GM18502 (cell line): Measurements from ENCODE around the gene CYP2B6.
"Not testable (repeated sequence)": the region's sequence is repeated elsewhere in the genome, so short reads cannot be mapped to it uniquely, and the experiment has no call there.

Source experiments
- ATAC-seq: cut with Tn5 transposase; IDR thresholded peaks from one replicate; pipeline ENCODE4 v1.9.1; 2021; ENCODE audit warnings: mild to moderate bottlenecking; ENCODE audit not compliant: unreplicated experiment, poor library complexity

Gene CYP2B6

DNA sequence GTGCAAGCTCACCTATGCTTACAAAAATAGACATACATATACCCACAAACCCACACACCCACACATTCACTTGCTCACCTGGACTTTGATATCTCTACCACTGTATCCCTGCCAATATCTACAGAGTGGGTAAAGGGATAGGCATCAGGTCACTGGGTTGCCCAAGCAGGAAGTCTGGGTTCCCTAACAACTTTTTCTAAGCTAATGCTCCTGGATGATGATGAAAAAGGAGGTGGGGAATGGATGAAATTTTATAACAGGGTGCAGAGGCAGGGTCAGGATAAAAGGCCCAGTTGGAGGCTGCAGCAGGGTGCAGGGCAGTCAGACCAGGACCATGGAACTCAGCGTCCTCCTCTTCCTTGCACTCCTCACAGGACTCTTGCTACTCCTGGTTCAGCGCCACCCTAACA lies at the start of gene CYP2B6:
Gene CYP2B6, plus strand, starts transcription at position 311 of the 410 bp plus-strand sequence. Its CDS starts 24 bp downstream, at position 335.
- ATAC-seq: no peak

DNA sequence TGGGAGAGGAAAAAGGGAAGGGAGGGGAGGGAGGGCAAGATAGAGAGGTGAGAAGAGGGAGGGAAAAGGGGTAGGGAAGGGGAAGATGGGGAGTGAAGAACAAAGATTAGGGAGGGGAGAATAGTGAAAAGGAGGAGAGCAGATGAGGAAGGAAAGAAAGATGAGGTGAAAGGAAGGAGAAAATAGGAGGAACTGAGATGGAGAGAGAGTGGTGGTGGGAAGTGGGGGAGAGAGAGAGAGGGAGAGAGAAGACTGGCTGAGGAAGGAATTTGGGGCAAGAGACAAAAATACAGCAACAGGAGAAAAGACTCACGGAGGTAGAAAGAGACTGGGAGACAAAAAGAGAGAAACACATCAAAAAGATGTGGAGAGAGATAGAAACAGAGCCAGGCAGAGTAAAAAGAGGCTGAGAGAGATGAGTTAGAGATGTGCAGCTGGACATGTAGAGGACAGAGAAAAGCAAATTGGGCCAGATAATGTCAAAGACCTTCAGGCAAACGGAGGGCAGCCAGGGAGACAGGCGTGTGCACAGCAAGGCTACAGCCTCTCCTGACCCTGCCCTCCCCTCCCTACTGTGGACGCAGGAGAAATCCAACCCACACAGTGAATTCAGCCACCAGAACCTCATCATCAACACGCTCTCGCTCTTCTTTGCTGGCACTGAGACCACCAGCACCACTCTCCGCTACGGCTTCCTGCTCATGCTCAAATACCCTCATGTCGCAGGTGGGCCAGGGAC lies 49.4 kb upstream of the CYP2B6 start:
- no peak for ATAC-seq

DNA sequence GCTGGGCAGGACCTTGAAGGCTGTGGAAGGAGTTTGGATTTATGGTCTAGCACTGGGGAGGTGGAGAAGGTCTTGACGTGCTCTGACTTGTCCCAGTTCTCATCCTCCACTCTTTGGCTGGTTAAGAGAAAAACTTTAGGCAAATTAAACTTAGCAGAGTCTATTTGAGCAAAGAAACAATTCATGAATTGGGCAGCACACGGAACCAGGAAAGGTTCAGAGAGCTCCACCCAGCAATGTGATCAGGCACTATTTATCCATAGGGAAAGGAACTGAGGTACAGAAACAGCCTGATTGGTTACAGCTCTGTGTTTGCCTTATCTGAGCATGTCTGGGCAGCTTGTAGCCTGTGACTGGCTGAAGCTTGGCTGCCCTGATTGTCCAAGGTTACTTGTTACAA lies 45.4 kb upstream of the CYP2B6 start:
- no peak for ATAC-seq

DNA sequence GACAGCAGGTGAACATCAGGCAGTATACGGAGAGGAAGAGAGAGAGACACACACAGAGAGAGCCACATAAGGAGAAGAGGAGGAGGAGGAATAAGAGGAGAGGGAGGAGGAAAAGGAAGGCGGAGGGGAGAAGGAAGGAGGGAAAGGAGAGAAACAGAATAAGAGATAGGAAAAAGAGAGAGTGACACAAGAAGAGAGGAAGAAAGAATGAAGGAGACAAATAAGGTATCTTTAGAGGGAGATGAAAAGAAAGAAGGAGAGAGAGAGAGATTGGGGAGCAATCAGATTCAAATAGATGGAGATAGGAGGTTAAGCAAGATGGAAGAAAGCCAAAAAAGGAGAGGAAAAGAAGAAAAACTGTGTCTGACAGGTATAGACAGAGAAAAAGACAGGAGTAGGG lies 44.0 kb upstream of the CYP2B6 start:
- ATAC-seq: no peak

DNA sequence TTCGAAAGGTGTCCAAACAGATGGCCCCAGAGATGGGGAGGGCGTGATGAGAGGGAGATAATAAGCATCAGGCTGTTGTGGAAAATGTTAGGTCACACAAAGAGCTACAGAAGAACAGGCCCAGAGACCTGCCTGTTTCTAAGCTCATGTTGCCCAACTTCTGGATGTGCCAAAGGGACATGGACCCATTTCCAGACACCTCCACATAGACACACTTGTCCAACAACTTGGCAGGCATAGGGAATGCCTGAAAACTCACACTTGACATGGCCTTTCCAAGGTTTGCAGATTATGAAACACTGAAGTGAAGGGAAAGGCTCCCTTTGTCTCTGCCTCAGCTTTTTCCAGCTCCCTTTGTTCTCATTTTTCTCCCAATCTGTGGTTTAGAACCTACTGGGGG lies 43.5 kb upstream of the CYP2B6 start:
- no peak for ATAC-seq

DNA sequence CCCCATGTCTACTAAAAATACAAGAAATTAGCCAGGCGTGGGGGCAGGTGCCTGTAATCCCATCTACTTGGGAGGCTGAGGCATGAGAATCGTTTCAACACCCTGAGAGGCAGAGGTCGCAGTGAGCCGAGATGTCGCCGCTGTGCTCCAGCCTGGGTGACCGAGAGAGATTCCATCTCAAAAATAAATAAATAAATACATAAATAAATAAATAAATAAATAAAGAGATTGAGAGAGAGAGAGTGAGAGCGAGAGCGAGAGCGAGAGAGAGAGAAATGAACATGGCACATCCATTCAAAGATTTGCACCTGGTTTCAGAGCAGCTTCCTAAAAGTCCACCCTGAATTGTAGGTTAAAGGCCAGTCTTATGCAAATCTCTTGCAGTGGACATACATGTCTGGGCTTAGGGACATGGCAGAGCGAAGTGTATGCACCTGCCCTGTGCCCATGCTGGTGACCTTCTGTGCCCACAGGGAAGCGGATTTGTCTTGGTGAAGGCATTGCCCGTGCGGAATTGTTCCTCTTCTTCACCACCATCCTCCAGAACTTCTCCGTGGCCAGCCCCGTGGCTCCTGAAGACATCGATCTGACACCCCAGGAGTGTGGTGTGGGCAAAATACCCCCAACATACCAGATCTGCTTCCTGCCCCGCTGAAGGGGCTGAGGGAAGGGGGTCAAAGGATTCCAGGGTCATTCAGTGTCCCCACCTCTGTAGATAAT lies 42.3 kb upstream of the CYP2B6 start:
- ATAC-seq: no peak

DNA sequence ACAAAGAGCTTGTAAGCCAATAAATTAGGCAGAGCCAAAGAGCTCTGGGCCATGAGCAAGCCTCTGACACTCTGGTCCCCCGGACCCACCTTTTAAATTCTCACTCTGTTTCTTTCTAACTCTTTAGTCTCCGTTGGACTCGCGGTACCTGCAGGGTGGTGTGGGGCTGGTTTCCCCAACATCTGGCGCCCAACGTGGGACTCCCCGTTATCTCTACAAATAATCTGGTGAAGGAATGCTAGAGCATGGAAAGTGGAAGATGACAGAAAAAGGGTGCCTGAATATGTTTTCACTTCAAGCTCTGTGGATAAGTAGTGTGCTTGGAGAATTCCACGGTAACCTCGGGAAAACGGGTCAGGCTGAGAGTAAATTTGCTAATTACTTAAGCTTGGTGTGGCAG lies 36.5 kb upstream of the CYP2B6 start:
- no peak for ATAC-seq

DNA sequence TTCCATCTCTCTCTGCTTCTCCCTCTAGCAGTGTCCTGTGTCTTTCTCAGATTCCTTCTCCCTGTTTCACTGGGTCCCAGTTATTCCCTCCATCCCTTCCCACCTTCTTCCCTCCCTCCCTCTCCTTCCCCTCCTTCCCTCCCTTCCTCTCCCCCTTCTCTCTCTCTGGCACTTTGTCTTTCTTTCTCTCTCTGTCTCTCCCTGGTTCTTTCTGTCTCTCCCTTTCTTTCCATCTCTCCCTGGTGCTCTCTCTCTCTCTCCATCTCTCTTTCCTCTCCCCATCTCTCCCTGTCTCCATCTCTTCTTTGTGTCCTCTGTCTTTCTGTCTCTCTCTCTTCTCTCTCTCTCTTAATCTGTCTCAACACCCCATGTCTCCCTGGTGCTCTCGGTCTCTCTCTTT lies 31.7 kb upstream of the CYP2B6 start:
- ATAC-seq: no peak

DNA sequence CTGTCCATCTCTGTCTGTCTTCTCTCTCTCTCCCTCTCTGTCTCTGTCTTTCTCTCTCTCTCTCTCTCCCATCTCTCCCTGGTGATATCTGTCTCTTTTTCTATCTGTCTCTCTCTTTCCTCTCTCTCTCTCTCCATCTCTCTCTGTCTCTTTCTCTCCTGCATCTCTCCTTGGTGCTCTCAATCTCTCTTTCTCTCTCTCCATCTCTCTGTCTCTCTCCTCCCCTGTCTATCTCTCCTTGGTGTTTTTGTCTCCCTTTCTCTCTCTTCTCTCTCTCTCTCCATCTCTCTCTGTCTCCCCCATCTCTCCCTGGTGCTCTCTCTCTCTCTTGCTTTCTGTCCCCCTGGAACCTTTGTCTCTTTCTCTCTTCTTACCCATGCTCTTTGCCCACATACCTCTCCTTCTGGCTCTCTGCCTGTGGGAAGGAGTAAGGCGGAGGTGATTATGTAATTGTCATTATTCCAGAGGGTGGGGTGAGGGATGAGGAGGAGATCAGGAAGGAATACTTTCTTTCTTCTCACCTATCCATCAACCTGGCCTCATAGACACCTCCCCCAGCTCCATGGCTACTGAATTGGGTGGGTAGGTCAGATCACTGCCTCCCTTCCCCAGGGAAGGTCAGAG lies 30.9 kb upstream of the CYP2B6 start:
- ATAC-seq: no peak

DNA sequence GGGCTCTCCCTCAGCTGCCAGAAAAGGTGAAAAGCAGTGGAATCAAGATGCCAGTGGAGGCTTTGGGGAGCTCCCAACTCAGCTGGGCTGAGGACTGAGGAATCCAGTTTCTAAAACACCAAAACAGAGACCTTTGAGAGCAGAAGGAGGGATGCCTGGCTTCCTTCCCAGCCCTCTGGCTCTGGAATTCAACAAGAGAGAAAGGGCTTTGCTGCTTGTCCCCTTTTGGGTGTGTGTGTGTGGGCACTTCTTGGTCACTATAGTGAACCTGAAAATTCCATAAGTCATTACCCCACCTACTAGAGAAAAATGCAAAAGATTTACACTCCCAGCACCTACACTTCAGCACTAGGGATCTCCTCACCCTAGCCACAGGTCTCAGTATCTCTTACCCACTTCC lies 30.3 kb upstream of the CYP2B6 start:
- ATAC-seq: no peak

DNA sequence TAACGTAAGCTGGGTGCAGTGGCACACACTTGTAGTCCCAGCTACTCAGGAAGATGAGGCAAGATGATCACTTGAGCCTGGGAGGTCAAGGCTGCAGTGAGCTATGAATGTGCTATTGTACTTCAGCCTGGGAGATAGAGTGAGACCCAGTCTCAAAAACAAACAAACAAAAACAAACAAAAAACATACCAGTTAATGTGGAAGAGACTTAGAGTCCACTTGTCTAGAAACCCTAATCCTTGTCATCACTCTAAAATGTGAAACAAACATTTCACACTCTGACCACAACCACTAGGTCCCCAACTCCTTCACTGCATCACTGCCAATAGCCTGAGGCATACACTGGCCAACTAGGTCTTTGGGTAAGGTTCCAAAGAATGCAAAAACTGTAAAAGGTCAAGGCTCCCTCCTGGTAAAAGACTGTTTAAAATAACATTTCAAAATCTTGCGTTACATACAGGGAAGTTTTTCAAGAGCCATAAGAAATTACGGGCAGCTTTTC lies 28.6 kb upstream of the CYP2B6 start:
- ATAC-seq: no peak

DNA sequence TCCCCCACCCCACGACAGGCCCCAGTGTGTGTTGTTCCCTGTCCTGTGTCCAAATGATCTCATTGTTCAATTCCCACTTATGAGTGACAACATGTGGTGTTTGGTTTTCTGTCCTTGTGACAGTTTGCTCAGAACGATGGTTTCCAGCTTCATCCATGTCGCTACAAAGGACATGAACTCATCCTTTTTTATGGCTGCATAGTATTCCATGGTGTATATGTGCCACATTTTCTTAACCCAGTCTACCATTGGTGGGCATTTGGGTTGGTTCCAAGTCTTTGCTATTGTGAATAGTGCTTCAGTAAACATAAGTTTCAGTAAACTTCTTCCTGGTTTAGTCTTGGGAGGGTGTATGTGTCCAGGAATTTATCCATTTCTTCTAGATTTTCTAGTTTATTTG lies 26.7 kb upstream of the CYP2B6 start:
- ATAC-seq: not testable (repeated sequence)

DNA sequence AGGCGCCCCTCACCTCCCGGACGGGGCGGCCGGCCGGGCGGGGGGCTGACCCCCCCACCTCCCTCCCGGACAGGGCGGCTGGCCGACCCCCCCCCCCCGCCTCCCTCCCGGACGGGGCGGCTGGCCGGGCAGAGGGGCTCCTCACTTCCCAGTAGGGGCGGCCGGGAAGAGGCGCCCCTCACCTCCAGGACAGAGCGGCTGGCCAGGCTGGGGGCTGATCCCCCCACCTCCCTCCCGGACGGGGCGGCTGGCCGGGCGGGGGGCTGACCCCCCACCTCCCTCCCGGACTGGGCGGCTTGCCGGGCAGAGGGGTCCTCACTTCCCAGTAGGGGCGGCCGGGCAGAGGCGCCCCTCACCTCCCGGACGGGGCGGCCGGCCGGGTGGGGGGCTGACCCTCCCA lies 25.7 kb upstream of the CYP2B6 start:
- not testable (repeated sequence) for ATAC-seq

DNA sequence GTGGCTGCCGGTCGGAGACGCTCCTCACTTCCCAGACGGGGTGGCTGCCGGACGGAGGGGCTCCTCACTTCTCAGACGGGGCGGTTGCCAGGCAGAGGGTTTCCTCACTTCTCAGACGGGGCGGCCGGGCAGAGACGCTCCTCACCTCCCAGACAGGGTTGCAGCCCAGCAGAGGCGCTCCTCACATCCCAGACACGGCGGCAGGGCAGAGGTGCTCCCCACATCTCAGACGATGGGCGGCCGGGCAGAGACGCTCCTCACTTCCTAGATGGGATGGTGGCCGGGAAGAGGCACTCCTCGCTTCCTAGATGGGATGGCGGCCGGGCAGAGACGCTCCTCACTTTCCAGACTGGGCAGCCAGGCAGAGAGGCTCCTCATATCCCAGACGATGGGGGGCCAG lies 24.5 kb upstream of the CYP2B6 start:
- not testable (repeated sequence) for ATAC-seq

DNA sequence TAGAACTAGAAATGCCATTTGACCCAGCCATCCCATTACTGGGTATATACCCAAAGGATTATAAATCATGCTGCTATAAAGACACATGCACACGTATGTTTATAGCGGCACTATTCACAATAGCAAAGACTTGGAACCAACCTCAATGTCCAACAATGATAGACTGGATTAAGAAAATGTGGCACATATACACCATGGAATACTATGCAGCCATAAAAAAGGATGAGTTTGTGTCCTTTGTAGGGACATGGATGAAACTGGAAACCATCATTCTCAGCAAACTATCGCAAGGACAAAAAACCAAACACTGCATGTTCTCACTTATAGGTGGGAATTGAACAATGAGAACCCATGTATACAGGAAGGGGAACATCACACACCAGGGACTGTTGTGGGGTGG lies 23.0 kb upstream of the CYP2B6 start:
- ATAC-seq: not testable (repeated sequence)

DNA sequence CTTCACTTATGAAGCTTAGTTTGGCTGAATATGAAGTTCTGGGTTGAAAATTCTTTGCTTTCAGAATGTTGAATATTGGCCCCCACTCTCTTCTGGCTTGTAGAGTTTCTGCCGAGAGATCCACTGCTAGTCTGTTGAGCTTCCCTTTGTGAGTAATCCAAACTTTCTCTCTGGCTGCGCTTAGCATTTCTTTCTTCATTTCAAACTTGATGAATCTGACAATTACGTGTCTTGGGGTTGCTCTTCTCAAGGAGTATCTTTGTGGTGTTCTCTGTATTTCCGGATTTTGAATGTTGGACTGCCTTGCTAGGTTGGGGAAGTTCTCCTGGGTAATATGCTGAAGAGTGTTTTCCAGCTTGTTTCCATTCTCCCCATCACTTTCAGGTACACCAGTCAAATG lies 21.4 kb upstream of the CYP2B6 start:
- ATAC-seq: not testable (repeated sequence)

DNA sequence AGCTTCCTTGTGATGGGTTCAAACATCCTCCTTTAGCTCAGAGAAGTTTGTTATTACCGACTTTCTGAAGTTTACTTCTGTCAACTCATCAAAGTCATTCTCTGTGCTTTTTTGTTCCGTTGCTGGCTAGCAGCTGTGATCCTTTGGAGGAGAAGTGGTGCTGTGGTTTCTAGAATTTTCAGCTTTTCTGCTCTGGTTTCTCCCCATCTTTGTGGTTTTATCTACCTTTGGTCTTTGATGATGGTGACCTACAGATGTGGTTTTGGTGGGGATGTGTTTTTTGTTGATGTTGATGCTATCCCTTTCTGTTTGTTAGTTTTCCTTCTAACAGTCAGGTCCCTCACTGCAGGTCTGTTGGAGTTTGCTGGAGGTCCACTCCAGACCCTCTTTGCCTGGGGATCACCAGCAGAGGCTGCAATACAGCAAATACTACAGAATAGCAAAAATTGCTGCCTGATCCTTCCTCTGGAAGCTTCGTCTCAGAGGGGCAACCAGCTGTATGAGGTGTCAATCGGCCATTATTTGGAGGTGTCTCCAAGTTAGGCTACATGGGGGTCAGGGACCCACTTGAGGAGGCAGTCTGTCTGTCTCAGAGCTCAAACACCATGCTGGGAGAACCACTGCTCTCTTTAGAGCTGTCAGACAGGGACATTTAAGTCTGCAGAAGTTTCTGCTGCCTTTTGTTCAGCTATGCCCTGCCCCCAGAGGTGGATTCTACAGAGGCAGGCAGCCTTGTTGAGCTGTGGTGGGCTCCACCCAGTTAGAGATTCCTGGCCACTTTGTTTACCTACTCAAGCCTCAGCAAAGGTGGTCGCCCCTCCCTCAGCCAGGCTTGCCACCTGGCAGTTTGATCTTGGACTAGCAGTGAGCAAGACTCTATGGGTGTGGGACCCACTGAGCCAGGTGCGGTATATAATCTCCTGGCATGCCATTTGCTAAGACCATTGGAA lies 20.4 kb upstream of the CYP2B6 start:
- not testable (repeated sequence) for ATAC-seq

DNA sequence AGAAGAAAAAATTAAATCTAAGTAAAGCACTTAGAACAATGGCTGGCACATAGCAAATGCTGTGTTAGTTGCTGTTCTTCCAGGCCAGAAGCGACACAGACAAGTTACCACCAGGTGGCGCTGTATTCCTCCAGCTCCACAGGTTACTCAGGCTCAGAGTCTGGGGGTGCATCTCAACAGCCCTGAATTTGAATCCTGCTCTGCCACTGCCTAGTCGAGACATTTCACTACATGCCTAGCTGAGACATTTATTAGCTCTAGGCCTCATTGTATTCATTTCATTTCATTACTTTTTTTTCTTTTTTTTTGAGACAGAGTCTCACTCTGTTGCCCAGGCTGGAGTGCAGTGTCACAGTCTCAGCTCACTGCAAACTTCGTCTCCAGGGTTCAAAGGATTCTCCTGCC lies 16.4 kb upstream of the CYP2B6 start:
- no peak for ATAC-seq

DNA sequence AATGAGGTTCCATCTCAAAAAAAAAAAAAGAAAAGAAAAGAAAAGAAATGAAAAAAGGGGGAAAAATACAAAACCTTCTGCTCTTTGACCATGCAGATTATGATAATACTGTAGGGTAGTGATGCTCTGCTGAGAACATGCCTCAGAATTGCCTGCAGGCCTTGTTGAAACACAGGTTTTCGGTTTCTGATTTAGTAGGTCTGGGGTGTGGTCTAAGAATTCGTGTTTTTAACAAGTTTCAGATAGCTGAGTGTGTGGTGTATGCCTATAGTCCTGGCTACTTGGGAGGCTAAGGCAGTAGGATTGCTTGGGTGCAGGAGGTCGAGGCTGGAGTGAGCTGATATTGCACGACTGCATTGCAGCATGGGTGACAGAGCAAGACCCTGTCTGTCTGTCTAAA lies 14.9 kb upstream of the CYP2B6 start:
- ATAC-seq: no peak

DNA sequence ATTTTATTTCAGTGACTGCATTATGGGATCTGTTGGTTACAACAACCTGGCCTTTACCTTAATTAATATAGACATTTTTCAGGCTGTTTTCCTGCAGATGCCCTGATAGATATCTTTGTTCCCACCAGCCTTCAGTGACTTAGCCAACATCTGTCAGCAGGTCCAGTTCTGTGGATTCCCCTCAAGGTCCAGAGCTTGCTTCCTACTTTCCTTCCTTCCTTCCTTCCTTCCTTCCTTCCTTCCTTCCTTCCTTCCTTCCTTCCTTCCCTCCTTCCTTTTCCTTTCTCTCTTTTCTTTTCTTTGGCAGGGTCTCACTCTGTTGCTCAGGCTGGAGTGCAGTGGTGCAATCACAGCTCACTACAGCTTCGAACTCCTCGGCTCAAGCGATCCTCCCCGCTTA lies 14.4 kb upstream of the CYP2B6 start:
- ATAC-seq: no peak
